Activated T-cell treated with anti-CD3 and anti-CD28 coated beads, Interleukin-2, amount 50 U/mL, for 72 hours (primary cell): Measurements from ENCODE around the gene NOP9. TPM values are rescaled to one million over a fixed set of nuclear protein-coding genes. Genes with fewer than 3 reads are reported as not detected.

ENCODE experiments used
- ATAC-seq, 2 donors: fragments of 150-1000 bp; cut with Tn5 transposase; replicated peaks in 1 of 2; 2 replicates each; pipeline ENCODE4 v1.10.0; 2021; ENCODE audit warnings: moderate library complexity in 2 of 2, mild to moderate bottlenecking in 1 of 2
- DNase-seq, 2 donors: peaks; one replicate each; pipeline ENCODE4 v3.0.0; 2021 to 2022; ENCODE audit warnings: mixed read lengths in 1 of 2
- H3K27ac Mint-ChIP-seq: one replicate; pipeline ENCODE4 v1.8.0; 2022; ENCODE audit warnings: mild to moderate bottlenecking, moderate library complexity, mixed read lengths
- H3K27me3 Mint-ChIP-seq: one replicate; pipeline ENCODE4 v1.8.0; 2022; ENCODE audit warnings: low read depth, mixed read lengths
- H3K36me3 Mint-ChIP-seq, 2 donors: one replicate each; pipeline ENCODE4 v1.8.0; 2022; ENCODE audit warnings: mixed read lengths in 2 of 2, mild to moderate bottlenecking in 1 of 2; ENCODE audit not compliant: insufficient read depth in 2 of 2
- H3K4me1 Mint-ChIP-seq: one replicate; pipeline ENCODE4 v1.8.0; 2022; ENCODE audit warnings: low read depth, mixed read lengths
- H3K4me3 Mint-ChIP-seq, 2 donors: one replicate each; pipeline ENCODE4 v1.8.0; 2022; ENCODE audit warnings: mild to moderate bottlenecking in 2 of 2, mixed read lengths in 2 of 2, moderate library complexity in 2 of 2
- H3K9me3 Mint-ChIP-seq, 2 donors: one replicate each; pipeline ENCODE4 v1.8.0; 2022; ENCODE audit warnings: mixed read lengths in 2 of 2
- total RNA-seq, 2 donors: library from RNA; stranded (reverse); gene quantifications; one replicate each; pipeline ENCODE4 v1.2.3, GENCODE V29; 2022

NOP9 gene
- total RNA-seq, 2 donors from 2014 or later: 31.7 to 34.0 TPM

DNA sequence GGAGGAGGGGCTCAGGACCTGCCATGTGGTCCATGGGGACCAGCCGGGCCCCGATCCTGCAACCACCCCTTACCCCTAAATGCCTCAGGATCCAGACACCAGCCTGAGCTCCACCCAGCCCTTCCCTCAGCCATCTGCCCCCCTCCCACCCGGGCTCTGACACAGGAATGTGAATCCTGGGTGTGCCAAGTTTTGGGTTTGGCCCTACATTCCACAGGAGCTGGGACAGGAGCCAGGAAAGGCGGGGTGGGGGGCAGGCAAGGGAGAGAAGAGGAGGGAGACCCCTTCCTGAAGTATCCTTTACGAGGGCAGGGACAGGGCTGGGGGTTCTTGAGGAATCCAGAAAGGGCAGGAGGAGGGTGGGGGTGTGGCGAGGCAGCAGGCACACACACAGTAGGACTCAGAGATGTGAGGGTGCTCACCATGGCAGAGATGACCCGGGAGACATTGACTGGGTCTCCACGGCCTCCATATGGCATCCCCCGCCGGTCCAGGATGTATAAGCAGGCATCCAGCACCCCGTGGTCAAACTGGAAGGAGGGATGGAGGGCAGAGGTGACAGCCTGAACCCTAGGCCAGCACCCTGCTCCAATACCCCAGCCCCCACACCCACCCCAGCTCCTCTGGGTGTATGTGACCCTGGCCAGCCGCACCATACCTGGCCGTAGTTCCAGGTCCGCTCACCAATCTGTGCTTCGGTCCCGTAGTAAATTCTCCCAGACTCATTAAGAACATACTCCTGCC lies 40.2 kb upstream of the NOP9 start:
- Mint-ChIP-seq H3K4me3 (no peak overlapping the region), H3K4me1 (no peaks in the 10 kb centered on the region), H3K27ac (no peak overlapping the region)

DNA sequence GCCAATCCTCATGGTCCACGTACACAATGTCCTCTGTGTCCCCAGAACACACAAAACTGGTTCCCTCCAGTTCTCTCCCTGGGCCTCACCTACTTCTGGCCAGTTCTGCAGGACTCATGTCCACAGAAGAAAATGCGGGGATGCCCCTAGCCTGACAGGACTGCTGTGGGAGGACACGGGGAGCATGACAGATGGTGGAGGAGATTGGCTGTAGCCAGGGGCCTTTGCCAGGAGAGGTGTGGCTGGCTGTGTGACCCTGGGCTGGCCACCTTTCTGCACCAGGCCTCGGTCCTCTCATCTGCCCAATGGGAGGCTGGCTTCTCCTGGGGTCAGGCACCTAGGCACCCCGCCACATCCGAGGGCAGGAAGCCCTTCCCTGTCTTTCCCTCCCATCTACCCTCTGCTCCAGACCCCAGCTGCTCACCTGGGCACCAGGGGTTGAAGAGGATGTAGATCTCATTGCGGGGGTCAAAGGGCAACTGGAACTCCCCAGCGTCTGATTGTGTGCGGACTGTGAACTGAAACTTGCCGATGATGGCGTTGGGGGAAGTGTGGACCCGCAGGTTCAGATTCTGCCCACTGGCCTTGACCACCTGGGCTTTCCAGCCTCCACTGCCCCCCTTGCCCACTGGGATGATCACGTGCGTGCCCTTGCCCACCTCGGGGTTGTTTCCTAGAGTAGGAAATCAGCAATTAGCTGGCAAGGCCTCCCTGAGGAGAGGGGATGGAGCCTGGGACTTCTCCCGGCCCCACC lies 39.4 kb upstream of the NOP9 start:
- Mint-ChIP-seq H3K27ac (no peak overlapping the region), H3K4me1 (no peaks in the 10 kb centered on the region), H3K4me3 (no peak overlapping the region), H3K9me3 (no peaks in the 10 kb centered on the region), H3K36me3 (no peaks in the 10 kb centered on the region), H3K27me3 (no peaks in the 10 kb centered on the region)
- no peak for ATAC-seq
- DNase-seq: no peak

More for the DNA sequence above, 40.2 kb upstream of the NOP9 start:
- no peak for ATAC-seq
- DNase-seq: no peak
- Mint-ChIP-seq H3K9me3 (no peaks in the 10 kb centered on the region), H3K27me3 (no peaks in the 10 kb centered on the region), H3K36me3 (no peaks in the 10 kb centered on the region)

DNA sequence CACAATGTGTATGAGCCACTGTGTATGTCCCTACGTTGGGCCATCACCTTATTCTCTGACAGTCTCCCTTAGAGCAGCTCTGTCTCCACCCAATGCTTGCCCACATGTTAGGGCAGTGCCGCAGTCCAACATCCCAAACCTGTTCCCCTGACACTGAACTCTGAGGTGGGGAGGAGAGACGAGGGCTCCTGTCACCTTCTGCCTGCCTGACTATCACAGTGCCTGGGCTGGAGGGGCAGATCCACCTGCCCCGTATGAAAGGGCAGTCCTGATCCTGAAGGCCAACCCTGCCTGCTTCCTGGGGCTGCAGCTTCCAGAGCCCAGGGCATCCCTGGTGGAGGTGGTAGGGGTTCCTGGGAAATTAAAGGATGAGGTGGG lies 38.9 kb upstream of the NOP9 start:
- Mint-ChIP-seq H3K36me3 (no peaks in the 10 kb centered on the region), H3K27me3 (no peaks in the 10 kb centered on the region), H3K4me3 (no peak overlapping the region), H3K4me1 (no peaks in the 10 kb centered on the region), H3K9me3 (no peaks in the 10 kb centered on the region), H3K27ac (no peak overlapping the region)
- ATAC-seq: no peak
- DNase-seq: no peak

DNA sequence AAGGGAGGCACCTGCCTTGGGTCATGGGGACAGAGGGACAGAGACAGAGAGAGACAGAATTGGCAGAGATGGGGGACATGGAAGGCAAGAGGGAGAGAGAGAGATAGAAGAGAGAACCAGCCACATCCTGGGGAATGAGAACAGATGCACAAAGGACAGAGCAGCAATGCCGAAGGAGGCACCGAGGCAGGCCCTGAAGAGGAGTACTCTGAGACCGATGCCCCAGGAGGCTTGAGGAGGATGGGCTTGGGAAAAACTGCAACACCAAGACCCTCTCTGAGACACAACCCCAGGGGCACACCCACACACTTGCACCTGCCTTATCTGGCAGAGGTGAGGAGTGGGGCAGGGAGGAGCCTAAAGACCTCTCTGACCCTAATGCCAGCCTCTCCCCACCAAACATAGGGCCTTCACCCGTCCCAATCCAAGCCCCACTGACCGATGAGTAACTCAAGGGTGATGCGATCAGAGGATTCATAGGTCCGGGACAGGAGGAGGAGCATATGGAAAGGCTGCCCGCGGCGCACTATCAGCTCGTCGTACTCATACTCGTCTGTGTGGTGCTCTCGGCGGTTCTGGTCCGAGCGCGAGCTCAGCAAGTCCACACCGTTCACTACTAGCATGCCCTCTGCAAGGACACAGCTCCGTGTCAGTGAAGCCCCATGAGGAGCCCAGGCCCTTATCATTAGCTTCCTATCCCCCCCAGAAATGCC lies 38.2 kb upstream of the NOP9 start:
- no peak overlapping the region for H3K27ac Mint-ChIP-seq
- H3K4me3 Mint-ChIP-seq: no peak overlapping the region
- no peaks in the 10 kb centered on the region for H3K27me3 Mint-ChIP-seq
- no peaks in the 10 kb centered on the region for H3K4me1 Mint-ChIP-seq
- no peaks in the 10 kb centered on the region for H3K36me3 Mint-ChIP-seq
- H3K9me3 Mint-ChIP-seq: no peaks in the 10 kb centered on the region
- DNase-seq: no peak
- no peak for ATAC-seq

DNA sequence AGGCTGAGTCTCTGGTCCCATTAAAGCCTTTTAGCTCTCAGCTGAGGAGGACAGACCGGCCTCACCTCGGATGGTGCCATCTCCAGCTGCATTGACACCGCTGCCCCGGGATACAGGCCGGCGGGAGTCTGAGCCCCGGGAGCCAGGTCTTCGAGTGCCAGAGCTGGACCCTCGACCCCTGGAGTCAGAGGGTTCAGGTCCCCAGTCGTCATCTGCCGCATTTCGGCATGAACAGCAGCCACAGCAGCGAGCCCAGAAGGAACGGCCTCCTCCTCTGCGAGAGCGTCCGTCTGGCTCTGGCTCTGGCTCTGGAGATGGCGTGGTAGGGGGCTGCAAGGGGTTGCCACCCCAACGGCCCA lies 37.7 kb upstream of the NOP9 start:
- no peaks in the 10 kb centered on the region for H3K9me3 Mint-ChIP-seq
- no peak overlapping the region for H3K4me3 Mint-ChIP-seq
- H3K36me3 Mint-ChIP-seq: peaks cover under 1 to 2% of the 10 kb centered on the region in 2 donors
- no peaks in the 10 kb centered on the region for H3K27me3 Mint-ChIP-seq
- no peaks in the 10 kb centered on the region for H3K4me1 Mint-ChIP-seq
- DNase-seq: no peak
- ATAC-seq: no peak
- H3K27ac Mint-ChIP-seq: no peak overlapping the region

DNA sequence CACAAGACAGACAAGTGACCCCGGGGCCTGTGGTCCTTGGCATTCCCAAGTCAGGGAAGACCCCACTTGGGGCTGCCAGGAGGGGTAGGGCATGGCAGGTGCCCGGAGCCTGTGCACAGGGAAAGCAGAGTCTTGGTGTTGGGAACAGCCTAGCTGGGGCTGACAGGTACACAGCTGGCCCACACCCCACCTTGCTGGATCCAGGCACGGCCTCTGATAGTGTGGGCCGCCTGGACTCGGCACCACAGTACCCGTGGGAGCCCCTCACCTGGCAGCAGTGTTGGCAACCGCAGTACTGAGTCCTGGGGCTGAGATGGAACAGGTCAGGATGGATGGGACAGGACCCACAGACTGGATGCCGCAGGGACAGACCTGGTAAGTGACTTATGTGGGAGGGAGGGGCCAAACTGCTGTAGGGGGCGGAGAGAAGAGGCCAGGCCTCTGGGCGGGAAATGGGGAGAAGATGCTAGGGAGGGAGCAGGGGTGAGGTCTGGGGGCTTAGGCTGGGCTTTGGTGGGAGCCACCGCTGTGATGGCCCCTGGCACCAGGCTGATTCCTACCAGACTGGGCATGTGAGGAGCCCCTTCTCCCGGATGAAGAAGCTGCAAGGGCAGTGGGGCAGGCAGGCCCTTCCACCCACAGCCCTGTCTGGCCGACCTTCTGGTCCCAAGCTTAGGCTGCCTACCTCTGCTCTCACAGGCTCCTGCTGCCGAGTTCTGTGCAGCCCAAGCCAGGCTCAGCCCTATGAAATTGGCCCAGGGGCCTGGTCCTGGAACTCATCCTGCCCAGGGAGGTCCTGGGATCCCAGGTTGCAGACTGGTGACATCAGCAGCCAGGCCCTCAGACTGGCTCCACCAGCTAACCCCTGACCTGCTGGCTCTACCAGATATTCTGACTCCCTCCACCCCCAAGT lies 36.6 kb upstream of the NOP9 start, which contains the start of gene TGM1:
TSS of gene TGM1 (minus strand) at position 357 of the 913 bp plus-strand sequence. CDS start 825 bp downstream, outside the sequence.
- ATAC-seq: no peak
- DNase-seq: no peak
- no peaks in the 10 kb centered on the region for H3K9me3 Mint-ChIP-seq
- no peaks in the 10 kb centered on the region for H3K27me3 Mint-ChIP-seq
- no peak within 1 kb of the TSS for H3K27ac Mint-ChIP-seq
- peaks cover 2 to 4% of the 10 kb centered on the region in 2 donors for H3K36me3 Mint-ChIP-seq
- no peaks in the 10 kb centered on the region for H3K4me1 Mint-ChIP-seq
- H3K4me3 Mint-ChIP-seq: no peak within 1 kb of the TSS

DNA sequence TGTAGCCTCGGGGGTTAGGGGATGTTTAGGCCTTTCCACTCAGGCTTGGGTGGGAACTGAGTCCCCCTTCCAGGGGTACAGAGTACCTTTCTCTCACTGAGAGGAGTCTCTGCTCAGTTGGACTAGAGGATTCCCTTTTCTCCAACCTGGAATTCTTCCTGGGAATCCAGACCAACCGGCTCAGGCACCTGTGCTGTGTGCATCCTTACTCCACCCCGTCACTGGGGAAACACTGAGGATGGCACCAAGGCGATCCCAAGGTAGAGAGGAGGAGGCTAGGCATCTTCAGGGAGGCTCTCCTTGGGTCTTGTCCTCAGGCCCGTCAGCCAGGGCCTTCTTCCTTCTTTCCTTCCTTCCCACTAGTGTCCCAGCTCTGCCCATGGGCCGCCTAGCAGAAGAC lies 35.8 kb upstream of the NOP9 start:
- no peaks in the 10 kb centered on the region for H3K4me1 Mint-ChIP-seq
- no peak overlapping the region for H3K4me3 Mint-ChIP-seq
- no peak for DNase-seq
- no peaks in the 10 kb centered on the region for H3K27me3 Mint-ChIP-seq
- H3K9me3 Mint-ChIP-seq: no peaks in the 10 kb centered on the region
- no peak for ATAC-seq
- peaks cover 2 to 4% of the 10 kb centered on the region in 2 donors for H3K36me3 Mint-ChIP-seq
- no peak overlapping the region for H3K27ac Mint-ChIP-seq

DNA sequence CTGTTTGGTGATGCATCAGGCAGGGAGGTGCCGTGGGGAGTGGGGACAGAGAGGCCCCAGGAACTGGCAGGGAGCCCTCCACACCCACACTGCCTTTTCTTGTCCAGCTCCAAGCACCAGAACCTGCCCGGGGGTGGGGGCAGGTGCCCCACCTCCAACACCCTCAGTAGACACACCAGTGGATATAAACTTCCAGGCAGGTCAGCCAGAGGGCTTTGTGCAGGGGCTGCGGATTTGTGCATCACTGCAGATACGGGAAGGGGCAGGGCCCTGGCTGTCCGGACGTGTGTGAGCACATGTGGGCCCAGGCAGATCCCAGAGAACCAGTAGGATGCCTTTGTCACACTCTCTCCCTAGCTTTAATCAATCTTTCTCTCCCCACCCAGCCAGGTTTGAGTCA lies 35.4 kb upstream of the NOP9 start:
- Mint-ChIP-seq H3K27ac (no peak overlapping the region), H3K36me3 (peaks cover 2 to 4% of the 10 kb centered on the region in 2 donors), H3K4me3 (no peak overlapping the region), H3K9me3 (no peaks in the 10 kb centered on the region), H3K27me3 (no peaks in the 10 kb centered on the region), H3K4me1 (no peaks in the 10 kb centered on the region)
- DNase-seq (no peak), ATAC-seq (no peak)

DNA sequence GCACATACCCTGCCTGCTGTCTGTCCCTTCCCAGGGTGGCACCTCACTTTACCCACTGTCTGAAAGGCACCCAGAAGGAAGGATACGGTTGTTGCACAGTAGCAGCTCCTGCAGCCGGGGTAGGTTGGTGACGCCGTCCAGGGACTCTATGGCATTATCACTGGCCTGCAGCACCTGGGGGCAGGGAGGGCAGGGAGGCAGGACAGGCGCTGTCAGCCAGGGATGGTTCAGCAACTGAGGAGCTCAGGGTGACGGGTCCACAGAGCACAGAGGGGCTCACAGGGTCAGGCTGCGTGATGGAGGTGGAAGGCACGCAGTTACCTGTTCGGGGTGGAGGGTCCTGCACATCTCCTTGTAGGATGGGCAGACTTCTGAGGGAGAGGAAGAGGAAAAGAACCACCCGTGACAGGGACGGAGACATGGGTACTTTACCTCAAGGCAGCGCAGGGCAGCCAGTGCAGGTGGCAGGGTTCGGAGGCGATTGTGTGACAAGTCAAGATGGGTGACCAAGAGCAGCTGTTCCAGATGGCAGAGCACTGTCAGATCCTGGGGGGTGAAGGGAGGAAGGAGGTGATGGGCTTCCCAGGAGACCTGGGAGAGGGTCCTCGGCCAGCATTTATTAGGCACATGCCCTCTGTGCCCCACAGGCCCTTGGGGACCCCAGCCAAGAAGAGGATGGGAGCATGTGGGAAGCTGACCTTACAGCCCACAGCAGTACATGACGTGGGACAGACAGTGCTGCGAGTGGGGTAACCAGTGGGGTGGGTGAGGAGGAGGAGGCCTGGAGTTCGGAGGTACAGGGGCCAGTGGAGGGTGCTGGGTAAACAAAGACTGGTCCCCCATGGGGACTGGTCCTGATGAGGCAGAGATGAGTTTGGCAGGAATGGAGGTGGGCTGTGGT lies 33.1 kb upstream of the NOP9 start:
- H3K36me3 Mint-ChIP-seq: peaks cover 2 to 4% of the 10 kb centered on the region in 2 donors
- no peak overlapping the region for H3K4me3 Mint-ChIP-seq
- DNase-seq: no peak
- H3K27me3 Mint-ChIP-seq: no peaks in the 10 kb centered on the region
- peaks cover 13% of the 10 kb centered on the region for H3K4me1 Mint-ChIP-seq
- no peak for ATAC-seq
- no peaks in the 10 kb centered on the region for H3K9me3 Mint-ChIP-seq
- no peak overlapping the region for H3K27ac Mint-ChIP-seq

DNA sequence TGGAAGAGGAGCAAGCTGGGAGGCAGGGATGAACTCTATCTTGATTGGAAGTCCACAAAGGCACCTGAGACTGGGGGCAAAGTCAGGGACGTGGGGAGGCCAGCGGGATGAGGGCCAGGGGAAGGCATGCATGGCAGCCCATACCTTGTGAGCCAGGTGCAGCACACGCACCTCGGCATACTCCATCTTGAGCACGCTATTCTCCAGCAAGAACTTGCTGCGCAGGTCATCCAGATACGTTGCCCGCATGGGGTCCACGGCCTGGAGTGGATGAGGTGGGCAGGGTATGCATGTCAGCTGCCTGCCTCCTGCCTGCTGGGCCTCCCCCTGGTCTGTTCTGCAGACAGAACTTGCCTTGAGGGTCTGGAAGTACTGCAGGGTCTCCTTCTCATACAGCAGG lies 32.1 kb upstream of the NOP9 start:
- no peak for ATAC-seq
- H3K4me3 Mint-ChIP-seq: no peak overlapping the region

DNA sequence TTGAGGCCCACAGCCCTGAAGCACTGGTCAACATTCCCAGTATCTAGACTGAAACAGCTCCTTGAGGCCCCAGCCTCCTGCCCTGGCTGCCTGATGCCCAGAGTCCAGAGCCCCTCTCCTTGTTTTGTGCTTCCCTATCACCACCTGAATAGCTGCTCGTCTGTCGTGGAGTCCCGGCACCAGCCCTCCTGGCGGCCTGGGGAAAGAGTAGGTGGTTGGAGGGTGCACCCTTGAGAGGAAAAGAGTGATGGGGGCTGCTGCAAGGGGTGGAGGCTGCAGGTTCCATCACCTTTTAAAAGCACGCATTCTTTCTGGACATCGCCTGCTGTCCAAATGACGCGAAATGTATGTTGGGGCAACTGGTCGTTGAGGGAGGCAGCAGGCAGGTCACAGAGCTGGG lies 31.4 kb upstream of the NOP9 start:
- H3K4me1 Mint-ChIP-seq: peaks cover 30% of the 10 kb centered on the region
- DNase-seq (no peak), ATAC-seq (no peak)
- H3K4me3 Mint-ChIP-seq: no peak overlapping the region
- peaks cover 2 to 4% of the 10 kb centered on the region in 2 donors for H3K36me3 Mint-ChIP-seq
- H3K27me3 Mint-ChIP-seq: no peaks in the 10 kb centered on the region
- no peak overlapping the region for H3K27ac Mint-ChIP-seq
- H3K9me3 Mint-ChIP-seq: no peaks in the 10 kb centered on the region

More for the DNA sequence above, 32.1 kb upstream of the NOP9 start:
- peaks cover 2 to 4% of the 10 kb centered on the region in 2 donors for H3K36me3 Mint-ChIP-seq
- peaks cover 22% of the 10 kb centered on the region for H3K4me1 Mint-ChIP-seq
- H3K9me3 Mint-ChIP-seq: no peaks in the 10 kb centered on the region
- H3K27me3 Mint-ChIP-seq: no peaks in the 10 kb centered on the region
- no peak for DNase-seq
- no peak overlapping the region for H3K27ac Mint-ChIP-seq

DNA sequence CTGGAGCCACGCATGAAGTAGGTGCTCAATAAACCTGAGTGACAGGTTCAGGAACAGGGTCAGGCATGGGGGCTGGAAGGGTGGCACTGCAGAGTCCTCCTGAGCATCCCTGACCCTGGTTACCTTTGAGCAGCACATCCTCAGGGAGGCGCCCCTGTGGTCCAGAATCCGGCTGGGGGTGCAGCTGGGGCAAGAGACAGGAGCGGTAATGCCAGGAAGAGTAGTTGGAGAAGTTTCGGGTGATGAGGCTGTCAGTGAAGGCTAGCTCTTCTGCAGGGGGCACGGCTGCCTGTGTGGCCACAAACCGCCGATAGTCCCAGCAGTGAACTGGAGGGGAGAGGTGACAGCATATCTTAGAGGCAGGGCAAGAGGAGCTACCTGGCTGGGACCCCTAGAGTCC lies 30.3 kb upstream of the NOP9 start:
- peaks cover 41% of the 10 kb centered on the region for H3K4me1 Mint-ChIP-seq
- peaks cover 2 to 4% of the 10 kb centered on the region in 2 donors for H3K36me3 Mint-ChIP-seq
- no peak for ATAC-seq
- no peak for DNase-seq
- no peak overlapping the region for H3K4me3 Mint-ChIP-seq
- no peaks in the 10 kb centered on the region for H3K9me3 Mint-ChIP-seq
- no peaks in the 10 kb centered on the region for H3K27me3 Mint-ChIP-seq
- no peak overlapping the region for H3K27ac Mint-ChIP-seq
